ENCODE results near the gene ITFG1. TPM values are rescaled to one million over a fixed set of nuclear protein-coding genes. Genes with fewer than 3 reads are reported as not detected.
"Not testable (repeated sequence)": the region's sequence is repeated elsewhere in the genome, so short reads cannot be mapped to it uniquely, and the experiment has no call there.

ITFG1 gene
- total RNA-seq, 4 donors from 2014 or later, result 40.7 to 54.0 (median 45.2) TPM

- no peak for ATAC-seq
- Histone ChIP-seq H3K27ac (no peak overlapping the region), H3K4me3 (no peak overlapping the region), H3K4me1 (peaks cover 0 to 40% (median 4%) of the 10 kb centered on the region in 3 donors), H3K9me3 (no peaks in the 10 kb centered on the region), H3K27me3 (no peaks in the 10 kb centered on the region), H3K36me3 (no peaks in the 10 kb centered on the region)
- WGBS, 2 donors (ENCODE audit: low coverage in 1 of 2), result 85 to 100% methylated on average over 1 of the region's 1 CpG
- TF ChIP-seq CTCF (IDR thresholded peaks at IDR 0.05), result no peak
- TF ChIP-seq POLR2AphosphoS5 (IDR thresholded peaks at IDR 0.05), result no peak
- TF ChIP-seq EP300 (IDR thresholded peaks at IDR 0.05), result no peak
- no peak for TF ChIP-seq POLR2A (IDR thresholded peaks at IDR 0.05)
Measured at GRCh38 chr16:47469227-47469626, 8.4 kb upstream of the ITFG1 start.

GRCh38 chr16:47468070-47468689 is 7.3 kb upstream of the ITFG1 start:
- H3K27ac ChIP-seq, result not testable (repeated sequence)
- WGBS, 2 donors (ENCODE audit: low coverage in 1 of 2), result 98 to 100% methylated on average over 2 to 6 of the region's 7 CpGs

GRCh38 chr16:47467501-47467900 is 6.6 kb upstream of the ITFG1 start:
- TF ChIP-seq POLR2A (IDR thresholded peaks at IDR 0.05) (no peak), CTCF (IDR thresholded peaks at IDR 0.05) (no peak), EP300 (IDR thresholded peaks at IDR 0.05) (no peak), POLR2AphosphoS5 (IDR thresholded peaks at IDR 0.05) (no peak)
- Histone ChIP-seq H3K4me3 (no peak overlapping the region), H3K36me3 (no peaks in the 10 kb centered on the region), H3K27ac (no peak overlapping the region), H3K4me1 (peaks cover 0 to 52% (median 4%) of the 10 kb centered on the region in 3 donors), H3K9me3 (no peaks in the 10 kb centered on the region), H3K27me3 (no peaks in the 10 kb centered on the region)
- ATAC-seq, result no peak
- WGBS, 2 donors (ENCODE audit: low coverage in 1 of 2), result 86 to 100% methylated on average over 2 of the region's 2 CpGs

More at GRCh38 chr16:47468070-47468689, 7.3 kb upstream of the ITFG1 start:
- peaks cover 0 to 47% (median 4%) of the 10 kb centered on the region in 3 donors for H3K4me1 ChIP-seq
- not testable (repeated sequence) for H3K36me3 ChIP-seq, H3K27me3 ChIP-seq, ATAC-seq, H3K4me3 ChIP-seq, H3K9me3 ChIP-seq

- H3K36me3 ChIP-seq, result no peaks in the 10 kb centered on the region
- ATAC-seq, result no peak
- no peaks in the 10 kb centered on the region for H3K27me3 ChIP-seq
- peaks cover 5 to 60% (median 6%) of the 10 kb centered on the region in 3 donors for H3K4me1 ChIP-seq
- H3K9me3 ChIP-seq, result no peaks in the 10 kb centered on the region
- TF ChIP-seq EP300 (IDR thresholded peaks at IDR 0.05) (no peak), POLR2A (IDR thresholded peaks at IDR 0.05) (no peak), CTCF (IDR thresholded peaks at IDR 0.05) (no peak)
- H3K4me3 ChIP-seq, result no peak overlapping the region
- H3K27ac ChIP-seq, result no peak overlapping the region
- WGBS, 2 donors (ENCODE audit: low coverage in 1 of 2), result 90 to 92% methylated on average over 2 of the region's 2 CpGs
Measured at GRCh38 chr16:47465919-47466630, 5.2 kb upstream of the ITFG1 start.

GRCh38 chr16:47463771-47464624 is 3.1 kb upstream of the ITFG1 start:
- H3K36me3 ChIP-seq, result no peaks in the 10 kb centered on the region
- H3K4me1 ChIP-seq, result peaks cover 9 to 74% (median 18%) of the 10 kb centered on the region in 3 donors
- no peak for ATAC-seq
- H3K9me3 ChIP-seq, result no peaks in the 10 kb centered on the region
- WGBS, 2 donors (ENCODE audit: low coverage in 1 of 2), result 59 to 71% methylated on average over 9 to 10 of the region's 11 CpGs
- H3K27ac ChIP-seq, result no peak overlapping the region
- H3K4me3 ChIP-seq, result no peak overlapping the region
- H3K27me3 ChIP-seq, result no peaks in the 10 kb centered on the region
- no peak for TF ChIP-seq POLR2A (IDR thresholded peaks at IDR 0.05)
- no peak for TF ChIP-seq CTCF (IDR thresholded peaks at IDR 0.05)
- TF ChIP-seq EP300 (IDR thresholded peaks at IDR 0.05), result no peak
- TF ChIP-seq POLR2AphosphoS5 (IDR thresholded peaks at IDR 0.05), result no peak

Measured in gastroesophageal sphincter (tissue), 4 donors.